ENCODE data around the gene IPO11. TPM values are rescaled to one million over a fixed set of nuclear protein-coding genes. Genes with fewer than 3 reads are reported as not detected.

IPO11 gene
- total and polyA plus RNA-seq, 5 donors from 2014 or later = 3.7 to 23.3 (median 6.8) TPM

DNA sequence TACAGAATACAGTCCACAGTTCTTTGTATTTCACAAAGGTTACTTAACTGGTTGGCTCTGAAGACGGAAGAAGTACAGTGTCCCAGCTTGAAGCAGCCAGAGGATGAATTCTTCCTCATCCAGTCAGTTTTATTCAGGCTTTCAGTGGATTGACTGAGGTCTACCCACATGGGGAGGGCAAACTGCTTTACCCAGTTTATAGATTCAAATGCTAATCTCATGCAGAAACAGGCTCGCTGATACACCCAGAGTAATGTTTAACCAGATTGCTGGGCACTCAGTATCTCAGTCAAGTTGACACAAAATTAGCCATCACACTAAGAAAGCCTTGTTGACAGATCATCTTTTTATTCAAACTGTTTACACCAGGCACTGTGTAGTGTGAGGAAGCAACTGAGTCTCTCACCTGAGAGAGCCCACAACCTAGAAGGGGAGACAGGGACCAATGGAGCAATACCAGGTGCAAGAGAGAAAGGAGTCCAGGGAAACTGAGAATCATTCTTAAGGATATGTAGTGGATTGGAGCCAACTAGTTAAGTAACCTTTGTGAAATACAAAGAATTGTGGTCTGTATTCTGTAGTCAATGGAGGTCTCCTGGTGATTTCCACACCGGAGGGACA is 181.9 kb downstream of the IPO11 start:
- H3K4me3 ChIP-seq (ENCODE audit: low read depth, low read length) = no peak overlapping the region
- no peaks in the 10 kb centered on the region for H3K27me3 ChIP-seq (ENCODE audit: control insufficient read depth, insufficient read depth, low read length)
- no peaks in the 10 kb centered on the region for H3K9me3 ChIP-seq (ENCODE audit: control insufficient read depth in 2 of 2, low read length in 2 of 2)
- Mint-ChIP-seq H3K4me3 (no peak overlapping the region), H3K27me3 (no peaks in the 10 kb centered on the region), H3K27ac (peak overlapping the region in 2 of 3 donors; percentile 23 to 64), H3K36me3 (peaks cover 27% of the 10 kb centered on the region), H3K4me1 (peaks cover 10 to 22% (median 13%) of the 10 kb centered on the region in 4 donors), H3K9me3 (no peaks in the 10 kb centered on the region)
- no peak overlapping the region for H3K27ac ChIP-seq (ENCODE audit: insufficient read depth, low read length, poor library complexity, severe bottlenecking)
- ATAC-seq (ENCODE audit: low read depth in 2 of 2) = no peak
- no peak for DNase-seq
- H3K4me1 ChIP-seq (ENCODE audit: control insufficient read depth, insufficient read depth, low read length, poor library complexity, severe bottlenecking) = no peaks in the 10 kb centered on the region
- H3K36me3 ChIP-seq (ENCODE audit: control insufficient read depth, insufficient read depth, low read length) = peaks cover 10% of the 10 kb centered on the region

DNA sequence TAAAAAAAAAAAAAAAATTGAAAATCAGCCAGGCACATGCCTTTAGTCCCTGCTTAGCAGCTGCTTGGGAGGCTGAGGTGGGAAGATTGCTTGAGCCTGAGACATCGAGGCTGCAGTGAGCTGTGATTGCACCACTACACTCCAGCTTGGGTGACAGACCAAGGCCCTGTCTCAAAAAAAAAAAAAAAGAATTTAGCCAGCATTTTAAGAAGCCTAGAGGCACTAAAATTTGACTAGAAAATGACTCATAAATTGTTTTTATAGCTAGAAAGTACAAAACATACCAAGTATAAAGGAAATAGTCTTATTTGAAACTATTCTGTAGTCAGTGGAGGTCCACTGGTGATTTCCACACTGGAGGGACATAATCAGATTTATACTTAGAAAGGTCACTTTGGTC is 183.5 kb downstream of the IPO11 start:
- Histone ChIP-seq H3K27me3 (ENCODE audit: control insufficient read depth, insufficient read depth, low read length) (no peaks in the 10 kb centered on the region), H3K36me3 (ENCODE audit: control insufficient read depth, insufficient read depth, low read length) (peaks cover 10% of the 10 kb centered on the region), H3K4me1 (ENCODE audit: control insufficient read depth, insufficient read depth, low read length, poor library complexity, severe bottlenecking) (no peaks in the 10 kb centered on the region), H3K4me3 (ENCODE audit: low read depth, low read length) (no peak overlapping the region), H3K9me3 (ENCODE audit: control insufficient read depth in 2 of 2, low read length in 2 of 2) (no peaks in the 10 kb centered on the region), H3K27ac (ENCODE audit: insufficient read depth, low read length, poor library complexity, severe bottlenecking) (no peak overlapping the region)
- Mint-ChIP-seq H3K36me3 (peaks cover 20% of the 10 kb centered on the region), H3K9me3 (no peaks in the 10 kb centered on the region), H3K4me3 (no peak overlapping the region), H3K27me3 (no peaks in the 10 kb centered on the region), H3K27ac (no peak overlapping the region), H3K4me1 (peaks cover 15 to 28% (median 16%) of the 10 kb centered on the region in 4 donors)
- no peak for DNase-seq
- ATAC-seq (ENCODE audit: low read depth in 2 of 2) = no peak

GRCh38 chr5:62596691-62597090 is 184.1 kb downstream of the IPO11 start:
- ATAC-seq (ENCODE audit: low read depth in 2 of 2) = no peak
- Histone ChIP-seq H3K4me1 (ENCODE audit: control insufficient read depth, insufficient read depth, low read length, poor library complexity, severe bottlenecking) (no peaks in the 10 kb centered on the region), H3K4me3 (ENCODE audit: low read depth, low read length) (no peak overlapping the region), H3K27me3 (ENCODE audit: control insufficient read depth, insufficient read depth, low read length) (no peaks in the 10 kb centered on the region), H3K36me3 (ENCODE audit: control insufficient read depth, insufficient read depth, low read length) (peaks cover 10% of the 10 kb centered on the region), H3K27ac (ENCODE audit: insufficient read depth, low read length, poor library complexity, severe bottlenecking) (no peak overlapping the region), H3K9me3 (ENCODE audit: control insufficient read depth in 2 of 2, low read length in 2 of 2) (no peaks in the 10 kb centered on the region)
- Mint-ChIP-seq H3K9me3 (no peaks in the 10 kb centered on the region), H3K27ac (no peak overlapping the region), H3K27me3 (no peaks in the 10 kb centered on the region), H3K4me3 (no peak overlapping the region), H3K36me3 (peaks cover 20% of the 10 kb centered on the region), H3K4me1 (peaks cover 15 to 28% (median 16%) of the 10 kb centered on the region in 4 donors)
- DNase-seq = no peak

- Mint-ChIP-seq H3K4me3 (no peak overlapping the region), H3K27me3 (no peaks in the 10 kb centered on the region), H3K4me1 (peaks cover 15 to 28% (median 16%) of the 10 kb centered on the region in 4 donors), H3K27ac (no peak overlapping the region), H3K9me3 (no peaks in the 10 kb centered on the region), H3K36me3 (peaks cover 18% of the 10 kb centered on the region)
- H3K4me3 ChIP-seq (ENCODE audit: low read depth, low read length) = no peak overlapping the region
- DNase-seq (no peak), ATAC-seq (ENCODE audit: low read depth in 2 of 2) (no peak)
- H3K27me3 ChIP-seq (ENCODE audit: control insufficient read depth, insufficient read depth, low read length) = no peaks in the 10 kb centered on the region
- H3K9me3 ChIP-seq (ENCODE audit: control insufficient read depth in 2 of 2, low read length in 2 of 2) = no peaks in the 10 kb centered on the region
- H3K4me1 ChIP-seq (ENCODE audit: control insufficient read depth, insufficient read depth, low read length, poor library complexity, severe bottlenecking) = no peaks in the 10 kb centered on the region
- no peak overlapping the region for H3K27ac ChIP-seq (ENCODE audit: insufficient read depth, low read length, poor library complexity, severe bottlenecking)
- peaks cover 3% of the 10 kb centered on the region for H3K36me3 ChIP-seq (ENCODE audit: control insufficient read depth, insufficient read depth, low read length)
Observed at GRCh38 chr5:62597314-62597713, 184.8 kb downstream of the IPO11 start.

DNA sequence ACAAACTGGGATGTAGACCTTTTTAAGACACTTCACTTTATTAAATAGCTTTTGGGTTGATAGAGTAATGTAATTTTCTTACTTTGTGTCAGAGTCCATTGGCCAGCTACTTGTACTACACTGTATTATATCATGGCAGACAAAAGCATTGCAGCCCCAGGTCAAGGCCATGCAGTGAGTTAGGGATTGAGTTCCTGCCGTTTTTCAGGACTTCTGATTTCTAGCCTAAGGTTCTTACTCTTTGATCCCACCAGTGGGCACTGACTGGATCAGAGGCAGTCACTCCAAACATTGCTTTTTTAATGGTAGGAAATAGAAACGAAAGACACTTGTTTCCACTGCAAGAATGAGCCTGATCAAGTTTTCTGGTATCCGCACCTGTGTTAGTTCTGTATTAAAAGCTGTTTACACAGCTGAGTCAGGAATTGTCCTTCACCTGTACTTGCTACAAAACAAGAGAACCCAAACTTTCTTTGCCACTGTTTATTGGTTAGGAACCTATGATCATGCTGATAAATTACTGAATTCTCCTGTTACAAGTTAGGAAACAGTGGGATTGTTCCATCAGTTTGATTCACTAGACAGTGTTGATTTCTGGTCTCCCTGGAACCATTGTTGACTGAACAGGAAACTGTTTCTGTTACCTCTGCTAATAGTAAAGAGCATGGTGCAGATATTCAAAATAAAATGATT is 188.1 kb downstream of the IPO11 start:
- no peaks in the 10 kb centered on the region for H3K27me3 Mint-ChIP-seq
- Histone ChIP-seq H3K4me3 (ENCODE audit: low read depth, low read length) (no peak overlapping the region), H3K4me1 (ENCODE audit: control insufficient read depth, insufficient read depth, low read length, poor library complexity, severe bottlenecking) (peaks cover 5% of the 10 kb centered on the region), H3K27ac (ENCODE audit: insufficient read depth, low read length, poor library complexity, severe bottlenecking) (no peak overlapping the region), H3K27me3 (ENCODE audit: control insufficient read depth, insufficient read depth, low read length) (no peaks in the 10 kb centered on the region), H3K9me3 (ENCODE audit: control insufficient read depth in 2 of 2, low read length in 2 of 2) (no peaks in the 10 kb centered on the region), H3K36me3 (ENCODE audit: control insufficient read depth, insufficient read depth, low read length) (peaks cover 3% of the 10 kb centered on the region)
- H3K4me1 Mint-ChIP-seq = peaks cover 8 to 19% (median 11%) of the 10 kb centered on the region in 4 donors
- no peak for DNase-seq
- no peak for ATAC-seq (ENCODE audit: low read depth in 2 of 2)
- H3K4me3 Mint-ChIP-seq = no peak overlapping the region
- peaks cover 7% of the 10 kb centered on the region for H3K36me3 Mint-ChIP-seq
- no peak overlapping the region for H3K27ac Mint-ChIP-seq
- H3K9me3 Mint-ChIP-seq = no peaks in the 10 kb centered on the region

GRCh38 chr5:62603934-62604333 is 191.4 kb downstream of the IPO11 start:
- Mint-ChIP-seq H3K4me1 (peaks cover 6 to 17% (median 15%) of the 10 kb centered on the region in 4 donors), H3K4me3 (no peak overlapping the region), H3K36me3 (peaks cover 25% of the 10 kb centered on the region), H3K9me3 (peaks cover 0 to 3% (median 0%) of the 10 kb centered on the region in 7 donors), H3K27me3 (no peaks in the 10 kb centered on the region), H3K27ac (no peak overlapping the region)
- no peak for DNase-seq
- ATAC-seq (ENCODE audit: low read depth in 2 of 2) = no peak
- peaks cover 7% of the 10 kb centered on the region for H3K36me3 ChIP-seq (ENCODE audit: control insufficient read depth, insufficient read depth, low read length)
- H3K4me1 ChIP-seq (ENCODE audit: control insufficient read depth, insufficient read depth, low read length, poor library complexity, severe bottlenecking) = peaks cover 7% of the 10 kb centered on the region
- H3K27ac ChIP-seq (ENCODE audit: insufficient read depth, low read length, poor library complexity, severe bottlenecking) = no peak overlapping the region
- H3K4me3 ChIP-seq (ENCODE audit: low read depth, low read length) = no peak overlapping the region
- H3K27me3 ChIP-seq (ENCODE audit: control insufficient read depth, insufficient read depth, low read length) = no peaks in the 10 kb centered on the region
- H3K9me3 ChIP-seq (ENCODE audit: control insufficient read depth in 2 of 2, low read length in 2 of 2) = no peaks in the 10 kb centered on the region

DNA sequence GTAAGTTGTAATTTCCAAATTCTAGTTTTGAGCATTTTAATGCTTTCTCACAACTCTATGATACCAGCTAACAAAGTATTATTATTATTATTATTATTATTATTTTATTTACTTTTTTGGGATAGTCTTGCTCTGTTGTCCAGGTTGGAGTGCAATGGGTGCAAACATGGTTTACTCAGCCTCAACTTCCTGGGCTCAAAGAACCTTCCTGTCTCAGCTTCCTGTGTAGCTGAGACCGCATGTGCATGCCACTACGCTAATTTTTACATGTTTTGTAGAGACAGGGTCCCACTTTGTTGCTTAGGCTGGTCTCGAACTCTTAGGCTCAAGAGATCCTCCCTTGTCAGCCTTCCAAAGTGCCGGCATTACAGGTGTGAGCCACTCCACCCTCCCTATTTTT is 193.1 kb downstream of the IPO11 start:
- H3K27ac Mint-ChIP-seq = no peak overlapping the region
- H3K27me3 Mint-ChIP-seq = no peaks in the 10 kb centered on the region
- Histone ChIP-seq H3K36me3 (ENCODE audit: control insufficient read depth, insufficient read depth, low read length) (peaks cover 10% of the 10 kb centered on the region), H3K27ac (ENCODE audit: insufficient read depth, low read length, poor library complexity, severe bottlenecking) (no peak overlapping the region), H3K4me1 (ENCODE audit: control insufficient read depth, insufficient read depth, low read length, poor library complexity, severe bottlenecking) (peaks cover 7% of the 10 kb centered on the region), H3K4me3 (ENCODE audit: low read depth, low read length) (no peak overlapping the region), H3K9me3 (ENCODE audit: control insufficient read depth in 2 of 2, low read length in 2 of 2) (no peaks in the 10 kb centered on the region), H3K27me3 (ENCODE audit: control insufficient read depth, insufficient read depth, low read length) (no peaks in the 10 kb centered on the region)
- DNase-seq = peak in 1 of 3 donors; percentile 18
- peaks cover 3 to 16% (median 11%) of the 10 kb centered on the region in 4 donors for H3K4me1 Mint-ChIP-seq
- peaks cover 39% of the 10 kb centered on the region for H3K36me3 Mint-ChIP-seq
- no peak for ATAC-seq (ENCODE audit: low read depth in 2 of 2)
- H3K4me3 Mint-ChIP-seq = no peak overlapping the region
- peaks cover 0 to 3% (median 0%) of the 10 kb centered on the region in 7 donors for H3K9me3 Mint-ChIP-seq

DNA sequence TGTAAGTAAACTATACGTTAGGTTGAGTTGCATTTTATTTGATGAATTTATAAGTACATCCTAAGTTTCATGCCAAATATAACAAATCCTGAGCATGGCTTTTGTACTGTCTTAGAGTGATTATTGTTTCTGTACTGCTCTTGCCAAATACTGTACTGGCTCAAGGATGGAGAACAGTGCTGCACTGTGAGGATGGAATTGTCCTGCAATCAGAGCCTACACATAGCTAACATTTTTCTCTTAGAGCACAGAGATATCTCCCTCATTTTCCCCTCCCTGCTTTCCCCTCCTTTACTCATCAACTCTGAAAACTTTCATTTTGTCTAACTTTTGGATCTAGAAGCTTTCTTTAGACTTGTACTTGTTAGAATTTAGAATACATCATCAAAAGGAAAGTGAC is 194.3 kb downstream of the IPO11 start:
- Mint-ChIP-seq H3K36me3 (peaks cover 45% of the 10 kb centered on the region), H3K27ac (no peak overlapping the region)
- ATAC-seq (ENCODE audit: low read depth in 2 of 2) = no peak

More for the DNA sequence above, 194.3 kb downstream of the IPO11 start:
- Mint-ChIP-seq H3K9me3 (peaks cover 0 to 3% (median 0%) of the 10 kb centered on the region in 7 donors), H3K27me3 (no peaks in the 10 kb centered on the region), H3K4me1 (peaks cover 0 to 14% (median 9%) of the 10 kb centered on the region in 4 donors), H3K4me3 (no peak overlapping the region)
- peaks cover 10% of the 10 kb centered on the region for H3K36me3 ChIP-seq (ENCODE audit: control insufficient read depth, insufficient read depth, low read length)
- H3K27ac ChIP-seq (ENCODE audit: insufficient read depth, low read length, poor library complexity, severe bottlenecking) = no peak overlapping the region
- no peaks in the 10 kb centered on the region for H3K27me3 ChIP-seq (ENCODE audit: control insufficient read depth, insufficient read depth, low read length)
- no peak overlapping the region for H3K4me3 ChIP-seq (ENCODE audit: low read depth, low read length)
- no peak for DNase-seq
- peaks cover 7% of the 10 kb centered on the region for H3K4me1 ChIP-seq (ENCODE audit: control insufficient read depth, insufficient read depth, low read length, poor library complexity, severe bottlenecking)
- no peaks in the 10 kb centered on the region for H3K9me3 ChIP-seq (ENCODE audit: control insufficient read depth in 2 of 2, low read length in 2 of 2)

All from CD4-positive, CD25-positive, alpha-beta regulatory T cell (primary cell).